ENCODE data around the gene RALGAPB. TPM values are rescaled to one million over a fixed set of nuclear protein-coding genes. Genes with fewer than 3 reads are reported as not detected.

The RALGAPB gene
- total and polyA plus RNA-seq, 3 donors from 2014 or later, result 49.9 to 64.7 (median 52.6) TPM

GRCh38 chr20:38520261-38520660 lies 47.6 kb downstream of the RALGAPB start:
- Histone ChIP-seq H3K36me3 (ENCODE audit: low read depth, missing control alignments) (no peaks in the 10 kb centered on the region), H3K4me3 (no peak overlapping the region), H3K27ac (no peak overlapping the region), H3K9me3 (no peaks in the 10 kb centered on the region), H3K27me3 (no peaks in the 10 kb centered on the region), H3K4me1 (no peaks in the 10 kb centered on the region)
- intact Hi-C loops (cut with DNase I; ENCODE audit: low total_unique reads), result no loop called here
- no peak for DNase-seq
- TF ChIP-seq POLR2A (IDR thresholded peaks at IDR 0.05) (no peak), CTCF (IDR thresholded peaks at IDR 0.05) (no peak)

GRCh38 chr20:38523697-38524096 lies 51.1 kb downstream of the RALGAPB start:
- TF ChIP-seq CTCF (IDR thresholded peaks at IDR 0.05), result no peak
- no peak for TF ChIP-seq POLR2A (IDR thresholded peaks at IDR 0.05)
- Histone ChIP-seq H3K4me1 (no peaks in the 10 kb centered on the region), H3K27ac (no peak overlapping the region), H3K9me3 (no peaks in the 10 kb centered on the region), H3K4me3 (no peak overlapping the region), H3K27me3 (no peaks in the 10 kb centered on the region), H3K36me3 (ENCODE audit: low read depth, missing control alignments) (no peaks in the 10 kb centered on the region)
- DNase-seq, result no peak
- 90 to 100% methylated on average over 1 of the region's 1 CpG for WGBS, 2 donors
- intact Hi-C loops (cut with DNase I; ENCODE audit: low total_unique reads), result no loop called here

GRCh38 chr20:38528167-38528566 lies 55.5 kb downstream of the RALGAPB start:
- intact Hi-C loops (cut with DNase I; ENCODE audit: low total_unique reads), result no loop called here
- TF ChIP-seq POLR2A (IDR thresholded peaks at IDR 0.05) (no peak), CTCF (IDR thresholded peaks at IDR 0.05) (no peak)
- Histone ChIP-seq H3K4me1 (no peaks in the 10 kb centered on the region), H3K36me3 (ENCODE audit: low read depth, missing control alignments) (no peaks in the 10 kb centered on the region), H3K27me3 (no peaks in the 10 kb centered on the region), H3K4me3 (no peak overlapping the region), H3K27ac (no peak overlapping the region), H3K9me3 (no peaks in the 10 kb centered on the region)
- DNase-seq, result no peak
- 97 to 98% methylated on average over 3 of the region's 3 CpGs for WGBS, 2 donors

GRCh38 chr20:38531021-38531420 lies 58.4 kb downstream of the RALGAPB start:
- Histone ChIP-seq H3K9me3 (no peaks in the 10 kb centered on the region), H3K27ac (no peak overlapping the region), H3K4me1 (no peaks in the 10 kb centered on the region), H3K36me3 (ENCODE audit: low read depth, missing control alignments) (no peaks in the 10 kb centered on the region), H3K4me3 (no peak overlapping the region), H3K27me3 (no peaks in the 10 kb centered on the region)
- no peak for DNase-seq
- WGBS, 2 donors, result 91 to 92% methylated on average over 1 of the region's 1 CpG
- intact Hi-C loops (cut with DNase I; ENCODE audit: low total_unique reads), result no loop called here
- TF ChIP-seq CTCF (IDR thresholded peaks at IDR 0.05) (no peak), POLR2A (IDR thresholded peaks at IDR 0.05) (no peak)

- intact Hi-C loops (cut with DNase I; ENCODE audit: low total_unique reads), result no loop called here
- TF ChIP-seq CTCF (IDR thresholded peaks at IDR 0.05) (no peak), POLR2A (IDR thresholded peaks at IDR 0.05) (no peak)
- no peaks in the 10 kb centered on the region for H3K36me3 ChIP-seq (ENCODE audit: low read depth, missing control alignments)
- 81 to 85% methylated on average over 11 of the region's 11 CpGs for WGBS, 2 donors
- no peaks in the 10 kb centered on the region for H3K27me3 ChIP-seq
- H3K27ac ChIP-seq, result no peak overlapping the region
- H3K4me1 ChIP-seq, result no peaks in the 10 kb centered on the region
- no peak overlapping the region for H3K4me3 ChIP-seq
- no peaks in the 10 kb centered on the region for H3K9me3 ChIP-seq
- DNase-seq, result no peak
Observed at GRCh38 chr20:38534756-38535155, 62.1 kb downstream of the RALGAPB start.

All from testis (tissue), 3 donors.